SK-N-SH (cell line): Measurements from ENCODE around the gene C12orf43. TPM values are rescaled to one million over a fixed set of nuclear protein-coding genes. Genes with fewer than 3 reads are reported as not detected.

Experiments used
- CTCF ChIA-PET: fragments of 300-600, 350-600 bp; formaldehyde crosslinking; extraction: SDS; loops from one replicate; lab custom pipeline; 2021; lab: Yijun Ruan, JAX
- POLR2A ChIA-PET: fragments of 350-600 bp; sonication (Branson Sonifier 250); formaldehyde crosslinking; extraction: SDS; loops from one replicate; lab custom pipeline; 2020; ENCODE audit warnings: antibody characterized with exemption, inconsistent platforms; lab: Yijun Ruan, JAX
- DNase-seq: peaks from one replicate; pipeline ENCODE4 v3.0.0; 2012
- H2AFZ ChIP-seq: fragments of 200-600 bp; sonication (generic); 2 replicates; pipeline ENCODE4 v1.8.1; 2016; ENCODE audit warnings: antibody characterized with exemption, mild to moderate bottlenecking, low read depth
- H3F3A ChIP-seq: fragments of 200-600 bp; sonication (generic); replicated peaks from 2 replicates; pipeline ENCODE3; 2016; ENCODE audit warnings: antibody characterized with exemption, mild to moderate bottlenecking; ENCODE audit not compliant: insufficient read depth
- H3K27ac ChIP-seq, 2 experiments: fragments of 200-500 bp in 1 of 2; fragments of 200-600 bp in 1 of 2; sonication (Bioruptor generic) in 1 of 2; sonication (generic), shearing (Covaris generic) in 1 of 2; 2 replicates each; pipeline versions ENCODE4 v1.5.1 to v1.6.1; 2014 to 2016; ENCODE audit warnings: low read depth in 2 of 2, inconsistent platforms in 1 of 2, low read length in 1 of 2, mild to moderate bottlenecking in 1 of 2, mixed read lengths in 1 of 2
- H3K27me3 ChIP-seq: fragments of 200-600 bp; sonication (generic), shearing (Covaris generic); 2 replicates; pipeline ENCODE4 v1.6.1; 2016; ENCODE audit warnings: mixed run types; ENCODE audit not compliant: insufficient read depth
- H3K36me3 ChIP-seq, 2 experiments: fragments of 200-500 bp in 1 of 2; fragments of 200-600 bp in 1 of 2; sonication (Bioruptor generic) in 1 of 2; sonication (generic) in 1 of 2; replicated peaks in 1 of 2; 2 replicates each; pipeline versions ENCODE3 to v1.5.1; 2014 to 2016; ENCODE audit warnings: low read length in 1 of 2, mild to moderate bottlenecking in 1 of 2; ENCODE audit not compliant: insufficient read depth in 2 of 2, control insufficient read depth in 1 of 2
- H3K4me1 ChIP-seq, 2 experiments: fragments of 200-500 bp in 1 of 2; fragments of 200-600 bp in 1 of 2; sonication (Bioruptor generic) in 1 of 2; sonication (generic), shearing (Covaris generic) in 1 of 2; 2 replicates each; pipeline versions ENCODE4 v1.5.1 to v1.6.1; 2014 to 2016; ENCODE audit warnings: low read depth in 1 of 2, low read length in 1 of 2, mixed run types in 1 of 2; ENCODE audit not compliant: insufficient read depth in 2 of 2, control insufficient read depth in 1 of 2
- H3K4me2 ChIP-seq: fragments of 200-600 bp; sonication (generic), shearing (Covaris generic); 2 replicates; pipeline ENCODE4 v1.6.1; 2017; ENCODE audit warnings: mixed run types
- H3K4me3 ChIP-seq, 2 experiments: fragments of 200-500 bp in 1 of 2; fragments of 200-600 bp in 1 of 2; sonication (Bioruptor generic) in 1 of 2; sonication (generic), shearing (Covaris generic) in 1 of 2; 2 replicates each; pipeline versions ENCODE4 v1.5.1 to v1.8.1; 2014 to 2016; ENCODE audit warnings: low read depth in 2 of 2, inconsistent platforms in 1 of 2, low read length in 1 of 2, mild to moderate bottlenecking in 1 of 2, mixed read lengths in 1 of 2, moderate library complexity in 1 of 2
- H3K79me2 ChIP-seq: fragments of 200-600 bp; sonication (generic); 2 replicates; pipeline ENCODE4 v1.8.1; 2017; ENCODE audit warnings: mild to moderate bottlenecking; ENCODE audit not compliant: insufficient read depth
- H3K9ac ChIP-seq: fragments of 200-600 bp; sonication (generic); 2 replicates; pipeline ENCODE4 v1.6.1; 2017; ENCODE audit warnings: mixed run types
- H3K9me2 ChIP-seq: fragments of 200-600 bp; sonication (generic); 2 replicates; pipeline ENCODE4 v1.6.1; 2017; ENCODE audit warnings: mixed run types
- H3K9me3 ChIP-seq: fragments of 200-600 bp; sonication (generic); 2 replicates; pipeline ENCODE4 v1.6.1; 2017; ENCODE audit warnings: mixed run types, mild to moderate bottlenecking, moderate library complexity
- H4K20me1 ChIP-seq: fragments of 200-600 bp; sonication (generic); 2 replicates; pipeline ENCODE4 v1.6.1; 2017; ENCODE audit warnings: mild to moderate bottlenecking, mixed run types; ENCODE audit not compliant: insufficient read depth
- CHD2 ChIP-seq: fragments of 150-350 bp; IDR thresholded peaks from 2 replicates; pipeline ENCODE4 v1.6.1; 2018; ENCODE audit warnings: low read length; ENCODE audit not compliant: partially characterized antibody
- EP300 ChIP-seq, 2 experiments: IDR thresholded peaks; 2 replicates each; pipeline versions ENCODE4 v1.4.0 to v1.6.1; 2012; ENCODE audit warnings: borderline replicate concordance in 1 of 2, low read depth in 1 of 2, low read length in 1 of 2
- FOXM1 ChIP-seq: IDR thresholded peaks from 2 replicates; pipeline ENCODE4 v1.4.0; 2012; ENCODE audit warnings: low read depth, mild to moderate bottlenecking
- JUND ChIP-seq: IDR thresholded peaks from 2 replicates; pipeline ENCODE4 v1.4.0; 2012
- MXI1 ChIP-seq: IDR thresholded peaks from 2 replicates; pipeline ENCODE4 v1.6.1; 2012; ENCODE audit warnings: mild to moderate bottlenecking, low read depth, low read length, improper control_type of control experiment
- NRF1 ChIP-seq: IDR thresholded peaks from 2 replicates; pipeline ENCODE4 v1.6.1; 2012; ENCODE audit warnings: low read depth, mild to moderate bottlenecking, low read length
- POLR2AphosphoS5 ChIP-seq: IDR thresholded peaks from 2 replicates; pipeline ENCODE4 v1.6.1; 2012; ENCODE audit warnings: low read depth, low read length
- RAD21 ChIP-seq: IDR thresholded peaks from 2 replicates; pipeline ENCODE4 v1.6.1; 2012; ENCODE audit warnings: mild to moderate bottlenecking, low read length
- SMC3 ChIP-seq: IDR thresholded peaks from 2 replicates; pipeline ENCODE4 v1.6.1; 2012; ENCODE audit warnings: low read depth, low read length, improper control_type of control experiment
- TAF1 ChIP-seq: IDR thresholded peaks from 2 replicates; pipeline ENCODE4 v1.6.1; 2012; ENCODE audit warnings: low read depth, mild to moderate bottlenecking, low read length, moderate library complexity, borderline replicate concordance
- TCF12 ChIP-seq: IDR thresholded peaks from 2 replicates; pipeline ENCODE4 v1.4.0; 2012
- TEAD4 ChIP-seq: IDR thresholded peaks from 2 replicates; pipeline ENCODE4 v1.4.0; 2012; ENCODE audit warnings: mild to moderate bottlenecking, borderline replicate concordance; ENCODE audit not compliant: insufficient read depth
- YY1 ChIP-seq: IDR thresholded peaks from 2 replicates; pipeline ENCODE4 v1.4.0; 2012; ENCODE audit warnings: low read depth, mild to moderate bottlenecking
- WGBS: methylation state at CpG from one replicate; pipeline ENCODE4 v1.1.6; 2017; ENCODE audit warnings: low lambda C conversion rate; 5-methylcytosine and 5-hydroxymethylcytosine counted together
- polyA plus RNA-seq, 3 experiments: library from polyadenylated mRNA; depleted of rRNA; stranded (reverse); fragments of >200 nt; gene quantifications; 2 replicates each; pipeline ENCODE4 v1.2.3, GENCODE V29; 2012
- TF ChIP-seq, protein P1 (sequence below): IDR thresholded peaks from 2 replicates; pipeline ENCODE4; 2012
- TF ChIP-seq, protein P2 (sequence below): fragments of 200-600 bp; sonication (generic); IDR thresholded peaks from 2 replicates; pipeline ENCODE4 v1.6.1; 2017; ENCODE audit warnings: antibody characterized with exemption, mild to moderate bottlenecking, moderate library complexity
- TF ChIP-seq, protein P3 (sequence below): IDR thresholded peaks from 2 replicates; pipeline ENCODE4 v1.6.1; 2012; ENCODE audit warnings: mild to moderate bottlenecking, low read depth, low read length, moderate library complexity

C12orf43 gene
- polyA plus RNA-seq, 1 of the 3 experiments (the other 2 are of a cell fraction): 13.9 TPM

DNA sequence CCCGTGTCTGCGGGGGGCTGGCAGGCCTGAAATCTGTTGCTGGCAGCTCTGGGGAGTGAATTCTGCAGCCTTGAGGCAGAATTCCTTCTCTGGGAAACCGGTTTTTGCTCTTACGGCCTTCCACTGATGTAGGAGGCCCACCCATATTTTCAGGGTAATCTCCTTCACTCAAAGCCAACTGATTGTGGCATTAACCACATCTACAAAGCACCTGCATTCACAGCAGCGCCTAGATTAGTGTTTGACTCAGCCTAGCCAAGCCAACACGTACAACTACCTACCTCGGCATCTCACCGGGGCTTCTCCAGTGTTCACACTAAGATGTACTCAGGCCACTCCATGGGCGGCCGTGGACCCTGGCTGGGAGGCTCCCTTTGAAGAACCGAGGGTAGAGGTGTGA is 15.8 kb downstream of the C12orf43 start (continued):
- TF ChIP-seq TCF12: no peak

DNA sequence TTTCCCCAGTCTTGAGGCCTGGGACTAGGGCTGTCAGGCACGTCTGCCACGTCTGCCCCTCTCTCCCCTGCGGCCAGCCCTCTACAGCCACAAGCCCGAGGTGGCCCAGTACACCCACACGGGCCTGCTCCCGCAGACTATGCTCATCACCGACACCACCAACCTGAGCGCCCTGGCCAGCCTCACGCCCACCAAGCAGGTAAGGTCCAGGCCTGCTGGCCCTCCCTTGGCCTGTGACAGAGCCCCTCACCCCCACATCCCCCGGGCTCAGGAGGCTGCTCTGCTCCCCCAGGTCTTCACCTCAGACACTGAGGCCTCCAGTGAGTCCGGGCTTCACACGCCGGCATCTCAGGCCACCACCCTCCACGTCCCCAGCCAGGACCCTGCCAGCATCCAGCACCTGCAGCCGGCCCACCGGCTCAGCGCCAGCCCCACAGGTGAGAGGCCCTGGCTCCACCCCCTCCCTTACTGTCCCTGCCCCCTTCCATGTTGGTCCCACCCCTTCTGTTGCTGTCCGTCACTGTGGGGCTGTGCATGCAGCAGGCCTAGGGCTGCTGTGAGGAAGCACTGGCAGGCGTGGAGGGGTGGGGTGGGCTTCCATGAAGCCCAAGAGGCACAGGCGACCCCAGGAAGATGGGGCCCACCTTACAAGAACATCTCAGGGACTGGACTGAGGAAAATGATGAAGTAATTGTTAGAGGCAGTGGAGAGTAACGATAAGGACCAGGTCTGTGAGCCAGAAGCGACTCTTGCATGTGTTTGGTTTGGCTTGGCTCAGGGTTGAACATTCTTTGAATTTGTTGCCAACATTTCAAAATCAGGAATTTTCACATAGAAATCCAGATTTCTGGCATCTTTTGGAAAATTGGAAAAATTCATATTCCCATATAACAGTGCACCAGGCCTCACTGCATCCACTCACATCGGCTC is 16.8 kb downstream of the C12orf43 start:
- no peaks in the 10 kb centered on the region for H3K9me2 ChIP-seq
- no peaks in the 10 kb centered on the region for H3K27me3 ChIP-seq
- ChIA-PET CTCF (no interaction called here), POLR2A (no interaction called here)
- no peaks in the 10 kb centered on the region for H3K9me3 ChIP-seq
- TF ChIP-seq, protein P1, sequence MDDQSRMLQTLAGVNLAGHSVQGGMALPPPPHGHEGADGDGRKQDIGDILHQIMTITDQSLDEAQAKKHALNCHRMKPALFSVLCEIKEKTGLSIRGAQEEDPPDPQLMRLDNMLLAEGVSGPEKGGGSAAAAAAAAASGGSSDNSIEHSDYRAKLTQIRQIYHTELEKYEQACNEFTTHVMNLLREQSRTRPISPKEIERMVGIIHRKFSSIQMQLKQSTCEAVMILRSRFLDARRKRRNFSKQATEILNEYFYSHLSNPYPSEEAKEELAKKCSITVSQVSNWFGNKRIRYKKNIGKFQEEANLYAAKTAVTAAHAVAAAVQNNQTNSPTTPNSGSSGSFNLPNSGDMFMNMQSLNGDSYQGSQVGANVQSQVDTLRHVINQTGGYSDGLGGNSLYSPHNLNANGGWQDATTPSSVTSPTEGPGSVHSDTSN: no peak
- TF ChIP-seq, protein P2, sequence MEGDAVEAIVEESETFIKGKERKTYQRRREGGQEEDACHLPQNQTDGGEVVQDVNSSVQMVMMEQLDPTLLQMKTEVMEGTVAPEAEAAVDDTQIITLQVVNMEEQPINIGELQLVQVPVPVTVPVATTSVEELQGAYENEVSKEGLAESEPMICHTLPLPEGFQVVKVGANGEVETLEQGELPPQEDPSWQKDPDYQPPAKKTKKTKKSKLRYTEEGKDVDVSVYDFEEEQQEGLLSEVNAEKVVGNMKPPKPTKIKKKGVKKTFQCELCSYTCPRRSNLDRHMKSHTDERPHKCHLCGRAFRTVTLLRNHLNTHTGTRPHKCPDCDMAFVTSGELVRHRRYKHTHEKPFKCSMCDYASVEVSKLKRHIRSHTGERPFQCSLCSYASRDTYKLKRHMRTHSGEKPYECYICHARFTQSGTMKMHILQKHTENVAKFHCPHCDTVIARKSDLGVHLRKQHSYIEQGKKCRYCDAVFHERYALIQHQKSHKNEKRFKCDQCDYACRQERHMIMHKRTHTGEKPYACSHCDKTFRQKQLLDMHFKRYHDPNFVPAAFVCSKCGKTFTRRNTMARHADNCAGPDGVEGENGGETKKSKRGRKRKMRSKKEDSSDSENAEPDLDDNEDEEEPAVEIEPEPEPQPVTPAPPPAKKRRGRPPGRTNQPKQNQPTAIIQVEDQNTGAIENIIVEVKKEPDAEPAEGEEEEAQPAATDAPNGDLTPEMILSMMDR: no peak
- TF ChIP-seq SMC3 (no peak), EP300 (IDR thresholded peaks at IDR 0.05; ENCODE audit: borderline replicate concordance in 1 of 2, low read depth in 1 of 2, low read length in 1 of 2) (no peak), POLR2AphosphoS5 (no peak), TEAD4 (no peak), YY1 (no peak), NRF1 (no peak), TAF1 (no peak), RAD21 (no peak)
- 83% methylated on average over 22 of the region's 23 CpGs for WGBS
- H3K4me3 ChIP-seq: no peak overlapping the region
- H2AFZ ChIP-seq: no peak overlapping the region
- H3K9ac ChIP-seq: no peak overlapping the region
- no peak overlapping the region for H3K27ac ChIP-seq
- peaks cover 6 to 12% of the 10 kb centered on the region in 2 experiments for H3K36me3 ChIP-seq
- H3F3A ChIP-seq: no peaks in the 10 kb centered on the region
- H3K4me2 ChIP-seq: no peak overlapping the region
- DNase-seq: peak; percentile 50
- no peaks in the 10 kb centered on the region for H3K4me1 ChIP-seq
- no peaks in the 10 kb centered on the region for H4K20me1 ChIP-seq
- no peaks in the 10 kb centered on the region for H3K79me2 ChIP-seq

DNA sequence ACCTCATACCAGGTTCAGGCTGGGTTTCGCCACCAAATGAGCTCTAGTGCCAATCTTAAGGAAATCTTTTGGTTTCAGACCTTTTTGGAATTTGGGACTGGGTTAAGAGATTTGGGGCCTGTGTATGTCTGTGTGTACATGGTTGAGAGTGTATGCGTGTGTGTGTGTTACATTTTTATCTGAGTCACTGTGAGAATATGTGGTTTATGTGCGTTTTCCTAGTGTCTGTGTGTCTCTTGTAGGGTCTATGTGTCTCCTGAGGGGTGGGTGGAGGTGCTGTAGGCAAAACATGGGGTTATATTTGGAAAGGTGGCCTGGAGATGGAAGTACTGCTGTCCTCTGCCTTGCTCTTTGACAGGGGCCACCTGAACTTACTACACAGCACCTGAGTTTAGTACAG is 17.9 kb downstream of the C12orf43 start:
- no peaks in the 10 kb centered on the region for H3K27me3 ChIP-seq
- no peaks in the 10 kb centered on the region for H3K4me1 ChIP-seq
- H2AFZ ChIP-seq: no peak overlapping the region
- no peak overlapping the region for H3K4me2 ChIP-seq
- H4K20me1 ChIP-seq: no peaks in the 10 kb centered on the region
- POLR2A ChIA-PET: no interaction called here
- H3K79me2 ChIP-seq: no peaks in the 10 kb centered on the region
- CTCF ChIA-PET: interaction anchor here (1.0 kb wide), 1 partner anchor 102 kb away, joined by 3 read pairs; no protein-coding TSS in a partner anchor
- WGBS: 83% methylated on average over 3 of the region's 3 CpGs
- H3K9ac ChIP-seq: no peak overlapping the region
- H3K36me3 ChIP-seq: peaks cover 2 to 4% of the 10 kb centered on the region in 2 experiments
- no peak for TF ChIP-seq JUND
- TF ChIP-seq RAD21: no peak
- TF ChIP-seq, protein P3, sequence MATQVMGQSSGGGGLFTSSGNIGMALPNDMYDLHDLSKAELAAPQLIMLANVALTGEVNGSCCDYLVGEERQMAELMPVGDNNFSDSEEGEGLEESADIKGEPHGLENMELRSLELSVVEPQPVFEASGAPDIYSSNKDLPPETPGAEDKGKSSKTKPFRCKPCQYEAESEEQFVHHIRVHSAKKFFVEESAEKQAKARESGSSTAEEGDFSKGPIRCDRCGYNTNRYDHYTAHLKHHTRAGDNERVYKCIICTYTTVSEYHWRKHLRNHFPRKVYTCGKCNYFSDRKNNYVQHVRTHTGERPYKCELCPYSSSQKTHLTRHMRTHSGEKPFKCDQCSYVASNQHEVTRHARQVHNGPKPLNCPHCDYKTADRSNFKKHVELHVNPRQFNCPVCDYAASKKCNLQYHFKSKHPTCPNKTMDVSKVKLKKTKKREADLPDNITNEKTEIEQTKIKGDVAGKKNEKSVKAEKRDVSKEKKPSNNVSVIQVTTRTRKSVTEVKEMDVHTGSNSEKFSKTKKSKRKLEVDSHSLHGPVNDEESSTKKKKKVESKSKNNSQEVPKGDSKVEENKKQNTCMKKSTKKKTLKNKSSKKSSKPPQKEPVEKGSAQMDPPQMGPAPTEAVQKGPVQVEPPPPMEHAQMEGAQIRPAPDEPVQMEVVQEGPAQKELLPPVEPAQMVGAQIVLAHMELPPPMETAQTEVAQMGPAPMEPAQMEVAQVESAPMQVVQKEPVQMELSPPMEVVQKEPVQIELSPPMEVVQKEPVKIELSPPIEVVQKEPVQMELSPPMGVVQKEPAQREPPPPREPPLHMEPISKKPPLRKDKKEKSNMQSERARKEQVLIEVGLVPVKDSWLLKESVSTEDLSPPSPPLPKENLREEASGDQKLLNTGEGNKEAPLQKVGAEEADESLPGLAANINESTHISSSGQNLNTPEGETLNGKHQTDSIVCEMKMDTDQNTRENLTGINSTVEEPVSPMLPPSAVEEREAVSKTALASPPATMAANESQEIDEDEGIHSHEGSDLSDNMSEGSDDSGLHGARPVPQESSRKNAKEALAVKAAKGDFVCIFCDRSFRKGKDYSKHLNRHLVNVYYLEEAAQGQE: no peak
- TF ChIP-seq, protein P2: no peak
- no peak for TF ChIP-seq CHD2
- no peak for TF ChIP-seq YY1
- no peak for TF ChIP-seq MXI1
- no peak for TF ChIP-seq FOXM1
- no peak for TF ChIP-seq TAF1
- H3K27ac ChIP-seq: no peak overlapping the region
- H3K9me3 ChIP-seq: no peaks in the 10 kb centered on the region
- no peaks in the 10 kb centered on the region for H3K9me2 ChIP-seq
- peak; percentile 23 for DNase-seq
- H3F3A ChIP-seq: no peaks in the 10 kb centered on the region
- H3K4me3 ChIP-seq: no peak overlapping the region
